ENCODE data around the gene MRFAP1L1. TPM values are rescaled to one million over a fixed set of nuclear protein-coding genes. Genes with fewer than 3 reads are reported as not detected.

Gene MRFAP1L1
- total and polyA plus RNA-seq, 9 of the 15 experiments (the other 6 are each of a cell fraction or from before 2014, with no cell fraction given): 37.6 to 111 (median 83.8) TPM

- TF ChIP-seq ZBTB11 (CRISPR knock-in tag; IDR thresholded peaks at IDR 0.05) (no peak), MIER1 (IDR thresholded peaks at IDR 0.05; ENCODE audit: low read depth) (no peak), MNT (conservative IDR thresholded peaks at IDR 0.05) (no peak), ZNF431 (CRISPR knock-in tag; IDR thresholded peaks at IDR 0.05) (no peak), ZNF253 (CRISPR knock-in tag; conservative IDR thresholded peaks at IDR 0.05) (no peak), ZEB2 (IDR thresholded peaks at IDR 0.05) (no peak), NCOA2 (IDR thresholded peaks at IDR 0.05; ENCODE audit: partially characterized antibody in 2 of 2) (no peak), ATF7 (IDR thresholded peaks at IDR 0.05) (no peak), C11orf30 (IDR thresholded peaks at IDR 0.05; ENCODE audit: low read depth) (no peak)
Observed at GRCh38 chr4:6728320-6729029, 18.8 kb upstream of the MRFAP1L1 start (continued).
